Activated CD4-positive, alpha-beta T cell treated with anti-CD3 and anti-CD28 coated beads, Interleukin-2, amount 50 U/mL, for 48 hours (primary cell): ENCODE results near the gene PILRA.

Experiments used
- DNase-seq, 2 experiments: peaks; one replicate each; pipeline ENCODE4 v3.0.0-alpha.2; 2020

The PILRA gene

DNA sequence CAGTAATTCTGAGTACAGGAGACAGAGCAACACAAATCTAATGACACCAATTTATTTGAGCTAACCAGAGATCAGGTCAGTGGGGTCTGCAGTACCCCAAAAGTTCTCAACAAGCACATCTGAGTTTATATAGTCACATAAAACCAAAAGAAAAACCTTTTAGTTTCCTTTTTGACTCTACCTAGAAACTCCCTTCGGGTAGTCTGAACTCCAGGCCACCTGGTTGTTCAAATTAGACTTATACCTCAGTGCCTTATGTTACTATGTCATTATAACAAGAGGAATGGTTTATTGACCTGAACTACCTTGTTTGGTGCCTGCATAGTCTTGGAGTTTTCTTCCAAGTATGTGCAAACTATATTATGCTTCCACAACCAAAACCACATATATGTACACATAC is 40.6 kb downstream of the PILRA start:
- DNase-seq = no peak

DNA sequence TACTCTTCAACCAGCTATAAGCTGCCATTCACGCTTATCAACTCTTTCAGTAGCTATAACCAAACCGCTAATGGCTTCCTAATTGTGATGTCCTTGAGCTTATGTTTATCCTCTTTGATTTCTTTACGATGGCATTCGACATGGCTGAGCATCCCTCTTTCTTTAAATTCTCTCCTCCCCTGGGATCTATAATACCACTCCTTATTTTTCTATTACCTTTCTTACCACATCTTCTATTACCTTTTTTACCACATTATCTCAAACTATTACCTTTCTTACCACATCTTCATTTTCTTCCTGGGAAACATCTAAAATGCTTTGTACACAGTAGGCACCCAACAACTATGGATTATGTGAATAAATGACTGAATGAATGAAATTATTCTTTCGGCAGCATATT is 42.2 kb downstream of the PILRA start:
- no peak for DNase-seq

DNA sequence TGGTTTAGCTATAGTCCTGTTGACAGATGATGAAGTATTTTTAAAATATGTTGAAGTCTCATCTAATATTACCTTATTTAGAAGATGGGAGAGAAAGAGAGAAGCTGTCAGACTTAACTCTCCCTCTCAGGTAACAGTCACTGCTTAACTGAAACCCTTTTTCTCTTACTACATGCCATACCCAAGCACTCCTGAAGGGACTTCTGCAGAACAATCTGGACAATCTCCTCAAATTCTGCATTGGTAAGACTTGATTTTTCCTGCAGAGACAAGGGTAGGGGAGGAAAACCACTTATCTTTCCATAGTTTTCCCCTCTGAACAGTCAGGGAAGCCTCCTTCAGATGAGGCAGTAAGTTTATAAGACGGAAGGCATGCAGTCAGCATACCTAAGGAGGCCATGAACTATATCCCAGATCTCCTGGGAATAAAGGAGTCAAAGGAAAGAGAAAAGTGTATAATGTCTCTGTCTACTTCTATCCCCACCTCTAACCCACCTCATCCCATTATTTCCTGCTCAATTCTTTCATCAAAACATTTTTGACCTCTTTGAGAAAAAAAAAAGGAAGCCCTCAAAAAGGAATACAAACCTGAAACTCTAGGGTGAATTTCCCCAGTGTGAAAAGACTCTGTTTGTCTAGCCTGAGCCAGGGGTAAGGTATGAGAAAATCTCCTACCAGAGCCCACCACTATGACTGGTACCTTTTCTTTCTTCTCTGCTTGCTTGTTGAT is 45.8 kb downstream of the PILRA start:
- no peak for DNase-seq

DNA sequence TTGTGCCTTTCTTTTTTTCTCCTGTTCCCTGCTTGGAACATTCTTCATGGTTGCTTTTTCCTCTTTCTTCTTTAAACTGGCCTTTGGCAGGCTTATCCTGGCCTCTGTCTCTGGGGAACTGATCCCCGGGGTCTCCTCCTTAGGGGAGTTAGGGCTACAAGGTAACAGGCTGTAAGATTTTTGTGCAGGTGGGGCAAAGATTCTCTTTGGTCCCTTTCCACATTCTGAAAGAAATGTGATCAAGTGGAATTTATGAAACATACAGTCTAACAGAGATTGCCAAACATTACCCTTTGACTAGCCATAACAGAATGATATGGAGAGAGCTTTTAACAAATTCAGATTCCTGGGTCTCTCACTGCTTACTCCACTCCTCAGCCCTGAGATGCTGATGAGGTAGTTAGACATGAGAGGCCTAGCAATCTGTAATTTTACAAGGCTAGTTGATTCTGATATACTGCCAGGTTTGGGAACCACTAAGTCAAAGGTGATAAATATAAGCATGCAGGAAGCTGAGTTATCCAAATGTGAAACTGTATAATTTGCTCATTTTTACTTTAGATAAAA is 46.5 kb downstream of the PILRA start:
- no peak for DNase-seq

DNA sequence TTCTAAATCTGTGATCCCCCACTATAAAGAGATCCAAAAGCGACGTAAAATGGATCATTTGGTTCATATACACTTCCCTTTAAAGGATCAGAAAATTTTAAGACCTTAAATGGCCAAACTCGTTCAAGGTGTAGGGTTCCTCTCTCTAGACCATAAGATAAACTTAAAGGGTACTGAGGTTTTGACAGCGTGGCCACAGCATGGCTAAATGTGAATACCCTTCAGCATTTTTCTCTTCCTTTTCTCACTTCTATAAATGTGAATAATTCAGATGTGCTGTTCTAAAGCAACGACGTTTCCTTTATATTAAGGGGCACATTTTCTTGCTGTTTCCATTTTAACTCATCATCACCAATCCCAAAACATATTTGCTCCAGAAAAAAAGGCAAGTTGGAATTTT is 50.0 kb downstream of the PILRA start:
- no peak for DNase-seq

DNA sequence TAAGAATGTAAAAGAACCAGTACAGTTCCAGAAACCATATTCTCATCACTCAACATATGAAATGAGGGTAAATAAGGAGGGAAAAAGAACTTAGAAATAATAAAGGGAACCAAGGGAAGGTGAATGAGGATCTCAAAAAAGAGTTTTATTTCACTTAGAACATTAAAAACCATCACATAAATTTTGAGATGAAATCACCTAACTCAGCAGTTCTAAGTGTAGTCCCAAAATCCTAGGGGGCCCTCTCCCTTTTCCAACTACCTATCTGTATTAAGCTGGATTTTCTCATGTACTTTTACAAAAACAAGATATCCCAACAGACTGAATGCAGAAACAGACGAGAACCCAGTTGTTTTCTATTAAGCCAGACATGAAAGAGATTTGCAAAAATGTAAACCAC is 52.1 kb downstream of the PILRA start:
- DNase-seq = no peak

DNA sequence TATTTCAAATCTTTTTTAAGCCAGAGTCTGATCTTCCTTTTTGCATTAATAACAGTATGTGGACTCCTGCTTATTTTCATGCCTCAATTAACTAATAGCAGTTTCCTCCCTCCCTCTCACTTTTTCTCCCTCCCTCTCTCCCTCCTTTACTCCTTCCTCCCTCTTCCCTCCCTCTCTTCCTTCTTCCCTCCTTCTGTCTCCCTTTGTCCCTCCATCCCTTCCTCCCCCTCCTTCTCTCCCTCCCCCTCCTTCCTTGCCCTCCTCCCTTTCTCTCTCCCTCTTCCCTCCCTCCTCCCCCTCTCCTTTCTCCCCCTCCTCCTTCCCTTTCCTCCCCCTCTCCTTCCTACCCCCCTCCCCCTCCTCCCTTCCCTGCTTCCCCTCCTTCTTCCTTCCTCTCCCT is 53.2 kb downstream of the PILRA start:
- DNase-seq = no peak

DNA sequence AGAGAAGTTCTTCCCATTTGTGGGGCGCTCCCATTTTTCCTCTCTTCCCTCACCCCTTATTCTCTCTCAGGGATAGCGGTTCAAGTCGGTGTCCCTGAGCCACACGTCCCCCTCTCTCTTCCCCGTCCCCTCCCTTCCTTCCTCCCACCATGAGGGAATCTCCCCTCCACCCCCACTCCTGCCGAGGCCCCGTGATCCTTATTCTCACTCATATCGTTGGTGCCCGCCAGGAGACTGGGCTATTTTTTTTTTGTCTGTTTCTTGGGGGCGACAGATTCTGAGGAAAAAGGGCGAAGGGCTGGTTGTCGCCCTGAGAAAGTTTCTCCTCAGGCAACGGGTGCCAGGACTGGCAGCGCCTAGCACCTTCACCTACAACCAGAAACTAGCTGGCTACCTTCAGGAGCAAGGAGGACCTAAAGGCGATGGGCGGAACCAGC is 54.5 kb downstream of the PILRA start:
- no peak for DNase-seq

DNA sequence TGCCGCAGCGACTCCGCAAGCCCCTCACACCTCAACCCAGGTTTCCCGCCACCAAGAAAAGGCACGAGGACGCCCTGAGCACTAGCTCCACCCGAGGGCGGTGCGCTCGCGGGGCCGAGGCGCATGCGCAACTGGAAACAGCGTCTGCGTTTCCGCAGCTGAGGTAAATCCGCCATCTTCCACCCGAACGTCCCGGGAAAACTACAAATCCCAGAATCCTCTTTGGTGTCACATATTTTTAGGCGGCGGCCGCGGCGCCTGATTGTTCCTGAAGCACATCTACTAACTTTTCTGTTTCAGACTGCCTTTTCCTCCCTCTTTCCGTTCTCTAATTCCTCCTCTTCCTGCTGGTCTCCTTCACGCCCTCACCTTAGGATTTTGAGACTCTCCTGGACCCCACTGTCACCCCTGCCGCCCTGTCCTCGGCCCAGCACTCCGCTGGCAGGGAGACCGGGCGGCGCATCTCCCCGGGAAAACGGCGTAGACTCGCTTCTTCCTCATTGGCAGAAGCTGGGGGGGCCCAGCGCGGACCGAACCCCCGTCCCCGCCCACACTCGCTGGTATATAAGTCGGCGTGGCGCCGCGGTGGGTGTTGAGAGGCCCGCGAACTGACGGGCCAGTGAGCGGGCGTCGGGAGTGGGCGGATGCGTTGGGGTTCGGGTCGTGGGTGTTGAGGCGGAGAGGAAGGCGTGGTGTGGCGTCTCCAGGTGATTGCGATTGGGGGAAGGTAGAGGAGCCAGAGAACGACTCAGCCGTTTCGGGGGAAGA is 55.1 kb downstream of the PILRA start, which contains the start of gene ZCWPW1:
ZCWPW1 (minus strand) TSS at position 505 of the 768 bp plus-strand sequence. CDS start 8,054 bp downstream, outside the sequence.
- peak; percentile 98 for DNase-seq

DNA sequence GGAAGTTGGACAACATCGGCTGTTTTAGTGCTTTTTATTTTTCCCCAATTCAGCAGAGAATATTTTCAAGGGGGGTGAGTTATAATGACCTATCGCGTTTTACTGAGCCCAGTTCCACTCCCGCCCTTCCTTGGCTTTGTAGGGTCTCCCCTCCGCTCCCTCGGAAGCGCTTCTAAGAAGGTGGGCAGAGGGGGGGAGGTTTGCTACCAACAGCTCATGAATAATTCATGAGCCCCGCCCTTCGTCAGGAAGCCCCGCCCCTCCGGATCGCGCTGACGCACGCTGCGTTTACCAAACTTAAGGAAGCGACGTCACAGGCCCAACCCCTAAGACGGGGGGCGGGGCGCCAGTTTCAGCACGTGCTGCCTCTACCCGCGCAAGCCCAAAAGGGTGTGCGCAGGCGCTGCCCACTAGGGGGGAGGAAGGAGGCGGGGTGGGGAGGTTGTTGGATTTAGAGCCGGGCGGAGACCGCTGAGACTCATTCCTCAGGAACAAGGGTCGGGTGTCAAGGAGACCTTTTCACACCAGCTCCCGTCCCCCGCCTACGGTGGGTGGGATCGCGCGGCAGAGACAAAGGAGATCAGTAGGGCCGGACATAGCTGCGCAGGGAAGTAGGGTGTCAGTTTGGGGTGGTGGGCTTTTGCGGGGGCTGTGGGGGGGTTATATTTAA is 55.8 kb downstream of the PILRA start:
- peak; percentile 100 for DNase-seq

DNA sequence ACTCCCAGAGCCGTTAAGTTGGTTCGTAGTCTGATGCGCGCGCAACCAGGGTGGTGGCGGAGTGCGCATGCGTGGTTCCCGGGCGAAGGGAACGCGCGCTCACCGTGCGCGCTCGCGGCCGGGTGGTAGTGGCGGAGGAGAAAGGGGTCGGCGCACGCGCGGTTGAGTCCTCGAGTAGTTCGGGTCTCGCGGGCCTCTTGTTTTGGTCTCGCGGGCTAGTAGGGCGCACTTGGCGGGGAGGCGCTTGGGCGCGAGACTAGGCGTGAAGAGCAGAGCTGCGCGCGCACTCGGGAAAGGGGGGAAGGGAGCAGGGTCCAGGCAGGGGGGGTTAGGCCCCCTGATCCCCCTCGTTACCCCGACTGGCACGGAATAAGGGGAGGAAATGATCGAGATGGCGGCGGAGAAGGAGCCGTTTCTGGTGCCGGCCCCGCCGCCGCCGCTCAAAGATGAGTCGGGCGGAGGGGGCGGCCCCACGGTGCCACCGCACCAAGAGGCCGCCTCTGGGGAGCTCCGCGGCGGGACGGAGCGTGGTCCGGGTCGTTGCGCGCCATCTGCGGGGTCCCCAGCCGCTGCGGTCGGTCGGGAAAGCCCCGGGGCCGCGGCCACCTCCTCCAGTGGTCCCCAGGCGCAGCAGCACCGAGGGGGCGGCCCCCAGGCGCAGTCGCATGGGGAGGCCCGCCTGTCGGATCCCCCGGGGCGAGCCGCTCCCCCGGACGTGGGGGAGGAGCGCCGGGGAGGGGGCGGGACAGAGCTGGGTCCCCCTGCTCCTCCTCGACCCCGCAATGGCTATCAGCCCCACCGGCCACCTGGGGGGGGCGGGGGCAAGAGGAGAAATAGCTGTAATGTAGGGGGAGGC is 56.6 kb downstream of the PILRA start, which contains the start of gene MEPCE:
MEPCE (plus strand) TSS at position 195 of the 856 bp plus-strand sequence; CDS start at position 383, 188 bp downstream.
- peak; percentile 95 for DNase-seq

DNA sequence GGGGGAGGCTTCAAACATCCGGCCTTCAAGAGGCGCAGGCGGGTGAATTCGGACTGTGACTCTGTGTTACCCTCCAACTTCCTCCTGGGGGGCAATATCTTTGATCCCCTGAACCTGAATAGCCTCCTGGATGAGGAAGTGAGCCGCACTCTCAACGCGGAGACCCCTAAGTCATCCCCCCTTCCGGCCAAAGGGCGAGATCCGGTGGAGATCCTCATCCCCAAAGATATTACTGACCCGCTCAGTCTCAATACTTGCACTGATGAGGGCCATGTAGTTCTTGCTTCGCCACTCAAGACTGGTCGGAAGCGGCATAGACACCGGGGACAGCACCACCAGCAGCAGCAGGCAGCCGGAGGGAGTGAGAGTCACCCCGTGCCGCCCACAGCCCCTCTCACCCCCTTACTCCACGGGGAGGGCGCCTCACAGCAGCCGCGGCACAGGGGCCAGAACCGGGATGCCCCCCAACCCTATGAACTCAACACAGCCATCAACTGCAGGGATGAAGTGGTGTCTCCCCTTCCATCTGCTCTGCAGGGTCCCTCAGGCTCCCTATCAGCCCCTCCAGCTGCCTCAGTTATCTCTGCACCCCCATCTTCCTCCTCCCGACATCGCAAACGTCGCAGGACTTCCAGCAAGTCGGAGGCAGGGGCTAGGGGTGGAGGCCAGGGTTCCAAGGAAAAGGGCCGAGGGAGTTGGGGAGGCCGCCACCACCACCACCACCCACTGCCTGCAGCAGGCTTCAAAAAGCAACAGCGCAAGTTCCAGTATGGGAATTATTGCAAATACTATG is 57.4 kb downstream of the PILRA start:
- DNase-seq = peak; percentile 39 to 49

DNA sequence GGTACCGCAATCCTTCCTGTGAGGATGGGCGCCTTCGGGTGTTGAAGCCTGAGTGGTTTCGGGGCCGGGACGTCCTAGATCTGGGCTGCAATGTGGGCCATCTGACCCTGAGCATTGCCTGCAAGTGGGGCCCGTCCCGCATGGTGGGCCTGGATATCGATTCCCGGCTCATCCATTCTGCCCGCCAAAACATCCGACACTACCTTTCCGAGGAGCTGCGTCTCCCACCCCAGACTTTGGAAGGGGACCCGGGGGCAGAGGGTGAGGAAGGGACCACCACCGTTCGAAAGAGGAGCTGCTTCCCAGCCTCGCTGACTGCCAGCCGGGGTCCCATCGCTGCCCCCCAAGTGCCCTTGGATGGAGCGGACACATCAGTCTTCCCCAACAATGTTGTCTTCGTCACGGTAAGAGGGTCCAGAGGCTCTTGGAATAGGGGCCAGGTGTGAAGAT is 58.0 kb downstream of the PILRA start:
- no peak for DNase-seq

DNA sequence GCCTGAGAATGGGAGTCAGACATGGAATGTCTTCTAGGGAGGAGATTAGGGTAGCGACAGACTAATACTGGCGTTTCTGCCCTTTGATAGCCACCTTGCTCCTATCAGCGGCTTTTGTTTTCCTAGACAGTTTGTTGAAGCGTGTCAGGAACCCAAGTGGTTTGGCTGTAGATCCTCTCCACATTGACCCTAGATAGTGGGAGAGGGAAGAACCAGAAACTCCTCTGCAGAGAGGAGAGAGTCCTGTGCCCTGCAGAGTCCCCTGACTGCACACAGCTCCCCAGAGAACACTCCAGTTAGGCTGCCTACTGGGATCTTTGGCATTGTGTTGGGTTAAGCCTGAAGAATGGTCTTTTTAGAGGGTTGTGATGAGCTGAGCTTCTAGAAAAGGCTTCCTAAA is 58.8 kb downstream of the PILRA start:
- no peak for DNase-seq

DNA sequence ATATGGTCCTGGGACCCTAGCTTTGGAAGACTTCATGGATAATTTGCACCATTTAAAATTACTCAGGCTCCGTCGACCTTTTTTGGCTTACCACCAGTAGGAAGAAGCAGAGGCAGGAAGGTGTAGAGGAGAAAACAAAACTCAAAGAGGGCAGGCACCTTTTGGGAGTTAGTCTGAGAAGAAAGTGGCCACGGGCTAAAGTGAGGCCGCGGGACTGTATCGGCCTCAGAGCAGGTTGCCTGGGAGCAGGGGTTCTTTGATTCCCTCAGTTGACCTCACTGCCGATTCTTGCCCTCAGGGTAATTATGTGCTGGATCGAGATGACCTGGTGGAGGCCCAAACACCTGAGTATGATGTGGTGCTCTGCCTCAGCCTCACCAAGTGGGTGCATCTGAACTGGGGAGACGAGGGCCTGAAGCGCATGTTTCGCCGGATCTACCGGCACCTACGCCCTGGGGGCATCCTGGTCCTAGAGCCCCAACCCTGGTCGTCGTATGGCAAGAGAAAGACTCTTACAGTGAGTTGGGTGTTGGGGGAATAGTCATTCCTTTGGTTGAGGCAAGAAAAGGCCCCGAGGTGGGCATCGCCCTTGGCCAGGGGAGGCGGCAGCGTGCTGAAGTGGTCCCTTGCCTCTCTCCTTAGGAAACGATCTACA is 59.5 kb downstream of the PILRA start:
- DNase-seq = no peak

DNA sequence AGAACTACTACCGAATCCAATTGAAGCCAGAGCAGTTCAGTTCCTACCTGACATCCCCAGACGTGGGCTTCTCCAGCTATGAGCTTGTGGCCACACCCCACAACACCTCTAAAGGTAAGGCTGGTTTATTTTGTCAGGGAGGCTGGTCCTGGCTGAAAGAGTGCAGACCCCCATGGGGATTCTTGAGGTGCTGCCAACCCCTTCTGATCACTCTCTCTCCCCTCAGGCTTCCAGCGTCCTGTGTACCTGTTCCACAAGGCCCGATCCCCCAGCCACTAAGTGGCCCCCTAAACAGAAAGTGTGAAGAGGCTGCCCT is 59.9 kb downstream of the PILRA start:
- no peak for DNase-seq

DNA sequence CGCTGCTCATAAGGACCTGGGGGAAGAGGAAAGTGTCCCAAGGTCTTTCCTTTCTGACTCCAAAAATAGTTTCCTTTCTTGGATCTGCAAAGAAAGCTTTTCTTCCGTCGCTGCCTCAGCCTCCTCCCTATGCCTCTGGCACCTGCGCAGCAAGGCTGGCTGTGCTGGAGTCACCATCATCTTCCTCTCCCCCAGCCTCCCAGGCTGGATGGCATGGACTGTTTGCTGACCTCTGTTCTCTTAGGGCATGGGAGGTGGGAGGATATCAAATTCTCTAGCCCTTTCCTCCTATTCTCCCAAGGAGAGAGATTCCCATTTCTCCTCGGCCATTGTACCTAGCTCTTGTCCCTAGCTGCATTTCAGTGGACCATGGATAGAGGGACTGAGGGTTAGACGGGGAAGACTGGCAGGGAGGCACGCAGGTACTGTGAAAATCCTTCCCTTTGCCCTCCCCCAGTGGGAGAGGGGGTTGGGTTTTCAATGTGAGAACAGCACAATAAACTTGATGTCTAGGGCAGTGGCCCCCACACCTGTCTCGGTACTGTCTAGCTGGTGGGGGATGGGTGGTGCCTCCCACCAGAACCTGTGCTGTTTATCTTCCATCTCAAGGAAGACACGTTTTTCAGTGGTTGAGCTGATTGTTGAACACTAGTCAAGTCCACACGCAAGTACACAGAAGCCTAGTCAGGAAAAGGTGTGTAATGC is 60.5 kb downstream of the PILRA start:
- no peak for DNase-seq

DNA sequence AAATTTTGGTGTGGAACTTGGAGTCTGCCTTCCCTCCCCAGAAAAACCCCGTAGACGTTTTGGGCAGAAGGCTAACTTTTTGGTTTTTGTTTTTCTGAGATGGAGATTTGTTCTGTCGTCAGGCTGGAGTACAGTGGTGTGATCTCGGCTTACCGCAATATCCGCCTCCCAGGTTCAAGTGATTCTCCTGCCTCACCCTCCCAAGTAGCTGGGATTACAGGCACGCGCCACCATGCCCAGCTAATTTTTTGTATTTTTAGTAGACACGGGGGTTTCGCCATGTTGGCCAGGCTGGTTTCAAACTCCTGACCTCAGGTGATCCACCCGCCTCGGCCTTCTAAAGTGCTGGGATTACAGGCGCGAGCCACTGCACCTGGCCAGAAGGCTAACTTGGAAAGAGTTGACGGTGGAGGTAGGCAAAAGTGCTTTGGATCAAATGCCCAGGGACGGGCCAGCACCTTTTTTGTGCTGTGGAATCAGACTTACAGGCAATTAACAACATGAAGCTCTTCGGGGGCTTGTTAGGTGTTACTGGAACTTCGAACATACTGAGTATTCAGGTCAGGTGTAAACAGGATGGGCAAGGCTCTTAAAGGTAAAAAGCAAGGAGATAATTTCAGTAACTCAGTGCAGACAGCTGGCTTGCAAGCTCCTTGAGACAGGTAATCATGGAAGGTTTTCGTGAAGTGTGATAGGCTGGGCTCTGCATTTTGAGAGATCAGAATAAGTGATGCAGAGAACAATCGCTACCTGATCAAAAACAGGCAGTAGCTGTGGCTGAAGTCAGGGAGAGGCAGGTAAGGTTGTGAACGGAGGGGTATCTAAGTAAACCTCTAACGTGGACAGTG is 61.2 kb downstream of the PILRA start:
- DNase-seq = no peak
